GM12878 (cell line): ENCODE measurements around the gene PLB1. TPM values are rescaled to one million over a fixed set of nuclear protein-coding genes. Genes with fewer than 3 reads are reported as not detected.

Source experiments
- ATAC-seq: fragments of 200-7000 bp; cut with Tn5 transposase; 3 replicates; pipeline ENCODE4 v1.9.1; 2020; ENCODE audit warnings: mild to moderate bottlenecking, moderate library complexity
- BruUV-seq: library from RNA; stranded (reverse); fragments of 400-500 nt; replicated peaks from 2 replicates; lab custom pipeline; 2021; lab: Mats Ljungman, UMichigan
- CTCF ChIA-PET: fragments of 300-600 bp; sonication (Branson Sonifier 250); formaldehyde crosslinking; extraction: SDS; loops from one replicate; lab custom pipeline; 2021; ENCODE audit warnings: inconsistent platforms; lab: Yijun Ruan, JAX
- POLR2A ChIA-PET: fragments of 350-600 bp; formaldehyde crosslinking; extraction: SDS; loops from one replicate; lab custom pipeline; 2021; ENCODE audit warnings: inconsistent platforms; lab: Charles Lee
- RAD21 ChIA-PET: fragments of 300-600 bp; sonication (Branson Sonifier 250); formaldehyde crosslinking; loops from one replicate; lab custom pipeline; 2023; ENCODE audit warnings: antibody characterized with exemption; ENCODE audit not compliant: unreplicated experiment; lab: Charles Lee
- SMC1A ChIA-PET: fragments of 300-600 bp; sonication (Branson Sonifier 250); formaldehyde crosslinking; loops from one replicate; lab custom pipeline; 2023; ENCODE audit not compliant: unreplicated experiment, uncharacterized antibody; lab: Charles Lee
- DNase-seq: peaks from one replicate; pipeline ENCODE4 v3.0.0-alpha.2; 2011; ENCODE audit warnings: low read depth, low spot score
- FAIRE-seq: peaks from 3 replicates; lab custom pipeline; 2011; peaks lifted over from hg19 to GRCh38; lab: Jason Lieb, UNC
- H2AFZ ChIP-seq: 2 replicates; pipeline ENCODE4 v1.6.0; 2011; ENCODE audit warnings: low read depth, low read length, control low read depth; ENCODE audit not compliant: control insufficient read depth
- H3K27ac ChIP-seq: 2 replicates; pipeline ENCODE4 v1.5.1; 2011; ENCODE audit warnings: control low read depth; ENCODE audit not compliant: control insufficient read depth, insufficient read depth
- H3K27me3 ChIP-seq, 2 experiments: replicated peaks in 1 of 2; 2 replicates each; pipeline versions ENCODE4 v1.6.0 to v1.6.1; 2011; ENCODE audit warnings: low read length in 1 of 2; ENCODE audit not compliant: control insufficient read depth in 2 of 2, insufficient read depth in 2 of 2
- H3K36me3 ChIP-seq, 2 experiments: 2 replicates each; pipeline ENCODE4 v1.5.1; 2011; ENCODE audit warnings: low read length in 1 of 2; ENCODE audit not compliant: control insufficient read depth in 2 of 2, insufficient read depth in 2 of 2
- H3K4me1 ChIP-seq: 2 replicates; pipeline ENCODE4 v1.6.1; 2011; ENCODE audit warnings: mild to moderate bottlenecking, low read length, moderate library complexity, mixed read lengths; ENCODE audit not compliant: control insufficient read depth, insufficient read depth
- H3K4me2 ChIP-seq: 2 replicates; pipeline ENCODE4 v1.6.0; 2011; ENCODE audit warnings: control low read depth; ENCODE audit not compliant: control insufficient read depth, insufficient read depth
- H3K4me3 ChIP-seq: fragments of 200-600 bp; sonication (generic); 2 replicates; pipeline ENCODE4 v1.5.1; 2016
- H3K79me2 ChIP-seq: 2 replicates; pipeline ENCODE4 v1.6.0; 2011; ENCODE audit warnings: low read length; ENCODE audit not compliant: control insufficient read depth, insufficient read depth
- H3K9ac ChIP-seq: 2 replicates; pipeline ENCODE4 v1.8.0; 2011; ENCODE audit warnings: low read length, control low read depth, mixed read lengths; ENCODE audit not compliant: control insufficient read depth, insufficient read depth
- H3K9me3 ChIP-seq: replicated peaks from 3 replicates; pipeline ENCODE4 v1.5.1; 2011; ENCODE audit warnings: mild to moderate bottlenecking, low read length; ENCODE audit not compliant: control insufficient read depth, insufficient read depth
- H4K20me1 ChIP-seq: 2 replicates; pipeline ENCODE4 v1.6.0; 2011; ENCODE audit not compliant: control insufficient read depth, insufficient read depth
- ATF7 ChIP-seq: fragments of 450-650 bp; IDR thresholded peaks from 2 replicates; pipeline ENCODE4 v1.6.1; 2016; ENCODE audit warnings: low read depth, mild to moderate bottlenecking
- CREB1 ChIP-seq: IDR thresholded peaks from 2 replicates; pipeline ENCODE4 v1.6.1; 2012; ENCODE audit warnings: low read depth, mild to moderate bottlenecking, inconsistent platforms
- EED ChIP-seq: sonication (generic); IDR thresholded peaks from 2 replicates; pipeline ENCODE4 v1.6.1; 2016; ENCODE audit warnings: antibody characterized with exemption, low read depth
- ETV6 ChIP-seq, 2 experiments: fragments of 450-650 bp in 1 of 2; IDR thresholded peaks in 1 of 2; conservative IDR thresholded peaks in 1 of 2; 2 replicates each; pipeline ENCODE4 v1.6.1; 2014; ENCODE audit warnings: antibody characterized with exemption in 1 of 2, borderline replicate concordance in 1 of 2, low read depth in 1 of 2, mild to moderate bottlenecking in 1 of 2, moderate library complexity in 1 of 2
- FOXK2 ChIP-seq: fragments of 450-650 bp; IDR thresholded peaks from 2 replicates; pipeline ENCODE4 v1.6.1; 2017; ENCODE audit warnings: mild to moderate bottlenecking, moderate library complexity
- RAD21 ChIP-seq: IDR thresholded peaks from 2 replicates; pipeline ENCODE4 v1.6.1; 2011; ENCODE audit warnings: mild to moderate bottlenecking, low read depth, low read length, moderate library complexity; ENCODE audit not compliant: insufficient read depth
- RAD51 ChIP-seq: fragments of 450-650 bp; IDR thresholded peaks from 2 replicates; pipeline ENCODE4 v1.6.1; 2016; ENCODE audit warnings: moderate library complexity, mild to moderate bottlenecking, inconsistent platforms
- RBBP5 ChIP-seq: fragments of 200-600 bp; sonication (generic); conservative IDR thresholded peaks from 2 replicates; pipeline ENCODE4 v1.6.1; 2016
- SRF ChIP-seq, 2 experiments: IDR thresholded peaks; 2 replicates each; pipeline ENCODE4 v1.6.1; 2011; ENCODE audit warnings: low read depth in 2 of 2, low read length in 2 of 2, mild to moderate bottlenecking in 1 of 2, moderate library complexity in 1 of 2
- WGBS: methylation state at CpG from one replicate; pipeline ENCODE4 v1.1.6; 2016; ENCODE audit warnings: low lambda C conversion rate; ENCODE audit not compliant: insufficient replicate concordance, insufficient coverage; ENCODE audit errors: missing lambda C conversion rate; 5-methylcytosine and 5-hydroxymethylcytosine counted together
- in situ Hi-C: fragments of 300-500 bp; cut with MboI; formaldehyde crosslinking; loops from 9 replicates; pipeline ENCODE4 v1.14.3; 2018; ENCODE audit warnings: mixed read lengths
- intact Hi-C: fragments of 100-400 bp; cut with micrococcal nuclease; formaldehyde crosslinking; loops from one replicate; pipeline ENCODE4 v1.14.2; 2022; ENCODE audit not compliant: unreplicated experiment
- polyA plus RNA-seq, 11 experiments: library from polyadenylated mRNA; depleted of rRNA in 4 of 11; unstranded in 6 of 11; stranded (reverse) in 5 of 11; fragments of >200 nt; fragmentation: Nextera tagmentation in 4 of 11; fragmentation: Illumina TruSeq in 1 of 11; extraction: Ambion mirVana in 4 of 11; extraction: Trizol in 1 of 11; gene quantifications; 1 replicate in 1 of 11; 2 replicates in 10 of 11; pipeline versions ENCODE4 v1.2.1 to v1.2.3, GENCODE V29; 2011 to 2016; ENCODE audit warnings: inconsistent platforms in 2 of 11, missing spikeins in 2 of 11, low read depth in 1 of 11
- total RNA-seq, 4 experiments: library from RNA; depleted of rRNA in 3 of 4; stranded (reverse); fragments of >200 nt in 3 of 4; fragmentation: Illumina TruSeq in 1 of 4; extraction: Trizol in 1 of 4; gene quantifications; 2 replicates each; pipeline versions ENCODE4 v1.2.1 to v1.2.3, GENCODE V29; 2013 to 2021
- TF ChIP-seq, protein P1 (sequence below): fragments of 450-650 bp; IDR thresholded peaks from 2 replicates; pipeline ENCODE4 v1.6.1; 2016; ENCODE audit warnings: mild to moderate bottlenecking, moderate library complexity, borderline replicate concordance
- TF ChIP-seq, protein P2 (sequence below), 3 experiments: IDR thresholded peaks in 2 of 3; conservative IDR thresholded peaks in 1 of 3; 2 replicates each; pipeline ENCODE4 v1.5.1; 2011; ENCODE audit warnings: low read depth in 3 of 3, low read length in 3 of 3, mild to moderate bottlenecking in 3 of 3, control low read depth in 2 of 3, moderate library complexity in 2 of 3, inconsistent platforms in 1 of 3, mixed read lengths in 1 of 3; ENCODE audit not compliant: control insufficient read depth in 2 of 3, insufficient read depth in 1 of 3; ENCODE audit errors: extremely low read depth in 1 of 3
- TF ChIP-seq, protein P3 (sequence below): IDR thresholded peaks from 2 replicates; pipeline ENCODE4 v1.6.1; 2012; ENCODE audit warnings: mild to moderate bottlenecking, low read depth, low read length

PLB1 gene
- total and polyA plus RNA-seq, 10 of the 15 experiments (the other 5 are each of a cell fraction or from before 2014, with no cell fraction given): 0.03 to 0.49 (median 0.28) TPM

DNA sequence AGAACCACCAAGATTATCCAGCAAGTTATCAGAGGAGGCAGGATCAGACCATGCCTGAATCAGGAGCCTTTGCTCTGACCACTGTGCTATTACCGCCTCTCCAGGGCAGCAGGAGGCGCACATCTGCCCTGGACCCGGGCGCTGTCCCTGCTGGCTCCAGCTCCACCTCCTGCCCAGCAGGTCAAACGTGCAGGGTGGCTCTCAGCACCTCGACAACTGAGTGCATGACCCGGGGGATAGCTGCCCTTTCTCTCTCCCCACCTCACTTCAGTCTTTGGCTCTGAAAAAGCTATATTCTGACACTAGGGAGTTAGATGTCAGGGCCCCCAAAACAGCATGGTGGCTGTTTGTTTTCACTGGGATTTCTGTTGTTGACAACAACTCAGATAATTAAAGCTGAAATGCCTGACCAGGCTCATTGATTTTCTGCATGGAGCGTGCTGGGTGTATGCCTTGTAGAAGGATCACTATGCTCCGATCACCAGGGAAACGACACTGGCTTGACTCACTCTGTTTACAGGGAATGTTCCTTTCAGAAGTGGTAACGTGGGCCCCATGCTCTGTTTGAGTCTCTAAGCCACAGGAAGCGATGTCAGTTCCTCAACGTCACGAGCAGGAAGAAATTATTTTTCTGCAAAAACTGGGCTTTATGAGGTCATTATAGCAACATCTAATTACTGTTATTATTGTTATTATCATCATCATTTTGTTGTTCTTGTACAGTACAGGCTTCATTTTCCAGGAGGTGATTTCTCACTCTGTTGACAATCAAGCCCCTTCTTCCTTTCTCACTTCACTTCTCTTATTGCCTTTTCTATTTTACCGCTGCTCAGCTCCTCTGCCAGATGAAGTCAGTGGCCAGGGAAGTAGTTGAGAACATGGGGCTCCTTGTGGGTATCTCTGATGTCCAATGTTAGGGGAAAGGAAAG, 125.6 kb downstream of the PLB1 start:
- no TSS peak for BruUV-seq
- H3K27ac ChIP-seq: no peak overlapping the region
- H3K36me3 ChIP-seq: no peaks in the 10 kb centered on the region
- peak overlapping the region; percentile 80 for H2AFZ ChIP-seq
- no peaks in the 10 kb centered on the region for H3K9me3 ChIP-seq
- CTCF ChIA-PET: interaction anchor here (0.7 to 2.7 kb wide), 5 partner anchors 15 to 181 kb away, joined by 3 to 10 read pairs (median 4); no protein-coding TSS in a partner anchor
- H3K27me3 ChIP-seq: no peaks in the 10 kb centered on the region; a peak in 1 of 4 replicates
- POLR2A ChIA-PET: interaction anchor here (0.6 kb wide), 1 partner anchor 11 kb away, joined by 3 read pairs; no protein-coding TSS in a partner anchor
- RAD21 ChIA-PET: no interaction called here
- peak; percentile 75 for ATAC-seq
- no peak overlapping the region for H3K9ac ChIP-seq
- H3K79me2 ChIP-seq: no peaks in the 10 kb centered on the region
- H4K20me1 ChIP-seq: no peaks in the 10 kb centered on the region
- H3K4me3 ChIP-seq: no peak overlapping the region
- DNase-seq: no peak
- WGBS: 22% methylated on average over 15 of the region's 15 CpGs
- H3K4me1 ChIP-seq: peaks cover 21% of the 10 kb centered on the region
- peak overlapping the region; percentile 75 for H3K4me2 ChIP-seq
- FAIRE-seq: no peak
- intact Hi-C loops: no loop called here
- SMC1A ChIA-PET: interaction anchor here (0.7 to 1.6 kb wide), 2 partner anchors 8 to 134 kb away, joined by 3 to 5 read pairs; no protein-coding TSS in a partner anchor
- in situ Hi-C loops: no loop called here
- TF ChIP-seq CREB1 (peak; percentile 89), RAD51 (no peak), SRF (IDR thresholded peaks at IDR 0.05; ENCODE audit: low read depth in 2 of 2, low read length in 2 of 2) (no peak), ETV6 (conservative IDR thresholded peaks at IDR 0.05 in 1 of 2, IDR thresholded peaks at IDR 0.05 in 1 of 2; ENCODE audit: borderline replicate concordance in 1 of 2, low read depth in 1 of 2) (peak in 1 of 2 experiments; percentile 48; a peak in 1 of 4 replicates), EED (peak; percentile 59; the same call in 1 of the 2 replicates), RBBP5 (no peak), ATF7 (peak; percentile 70), FOXK2 (no peak), RAD21 (peak; percentile 49)
- TF ChIP-seq, protein P1, sequence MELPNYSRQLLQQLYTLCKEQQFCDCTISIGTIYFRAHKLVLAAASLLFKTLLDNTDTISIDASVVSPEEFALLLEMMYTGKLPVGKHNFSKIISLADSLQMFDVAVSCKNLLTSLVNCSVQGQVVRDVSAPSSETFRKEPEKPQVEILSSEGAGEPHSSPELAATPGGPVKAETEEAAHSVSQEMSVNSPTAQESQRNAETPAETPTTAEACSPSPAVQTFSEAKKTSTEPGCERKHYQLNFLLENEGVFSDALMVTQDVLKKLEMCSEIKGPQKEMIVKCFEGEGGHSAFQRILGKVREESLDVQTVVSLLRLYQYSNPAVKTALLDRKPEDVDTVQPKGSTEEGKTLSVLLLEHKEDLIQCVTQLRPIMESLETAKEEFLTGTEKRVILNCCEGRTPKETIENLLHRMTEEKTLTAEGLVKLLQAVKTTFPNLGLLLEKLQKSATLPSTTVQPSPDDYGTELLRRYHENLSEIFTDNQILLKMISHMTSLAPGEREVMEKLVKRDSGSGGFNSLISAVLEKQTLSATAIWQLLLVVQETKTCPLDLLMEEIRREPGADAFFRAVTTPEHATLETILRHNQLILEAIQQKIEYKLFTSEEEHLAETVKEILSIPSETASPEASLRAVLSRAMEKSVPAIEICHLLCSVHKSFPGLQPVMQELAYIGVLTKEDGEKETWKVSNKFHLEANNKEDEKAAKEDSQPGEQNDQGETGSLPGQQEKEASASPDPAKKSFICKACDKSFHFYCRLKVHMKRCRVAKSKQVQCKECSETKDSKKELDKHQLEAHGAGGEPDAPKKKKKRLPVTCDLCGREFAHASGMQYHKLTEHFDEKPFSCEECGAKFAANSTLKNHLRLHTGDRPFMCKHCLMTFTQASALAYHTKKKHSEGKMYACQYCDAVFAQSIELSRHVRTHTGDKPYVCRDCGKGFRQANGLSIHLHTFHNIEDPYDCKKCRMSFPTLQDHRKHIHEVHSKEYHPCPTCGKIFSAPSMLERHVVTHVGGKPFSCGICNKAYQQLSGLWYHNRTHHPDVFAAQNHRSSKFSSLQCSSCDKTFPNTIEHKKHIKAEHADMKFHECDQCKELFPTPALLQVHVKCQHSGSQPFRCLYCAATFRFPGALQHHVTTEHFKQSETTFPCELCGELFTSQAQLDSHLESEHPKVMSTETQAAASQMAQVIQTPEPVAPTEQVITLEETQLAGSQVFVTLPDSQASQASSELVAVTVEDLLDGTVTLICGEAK: no peak
- TF ChIP-seq, protein P2, sequence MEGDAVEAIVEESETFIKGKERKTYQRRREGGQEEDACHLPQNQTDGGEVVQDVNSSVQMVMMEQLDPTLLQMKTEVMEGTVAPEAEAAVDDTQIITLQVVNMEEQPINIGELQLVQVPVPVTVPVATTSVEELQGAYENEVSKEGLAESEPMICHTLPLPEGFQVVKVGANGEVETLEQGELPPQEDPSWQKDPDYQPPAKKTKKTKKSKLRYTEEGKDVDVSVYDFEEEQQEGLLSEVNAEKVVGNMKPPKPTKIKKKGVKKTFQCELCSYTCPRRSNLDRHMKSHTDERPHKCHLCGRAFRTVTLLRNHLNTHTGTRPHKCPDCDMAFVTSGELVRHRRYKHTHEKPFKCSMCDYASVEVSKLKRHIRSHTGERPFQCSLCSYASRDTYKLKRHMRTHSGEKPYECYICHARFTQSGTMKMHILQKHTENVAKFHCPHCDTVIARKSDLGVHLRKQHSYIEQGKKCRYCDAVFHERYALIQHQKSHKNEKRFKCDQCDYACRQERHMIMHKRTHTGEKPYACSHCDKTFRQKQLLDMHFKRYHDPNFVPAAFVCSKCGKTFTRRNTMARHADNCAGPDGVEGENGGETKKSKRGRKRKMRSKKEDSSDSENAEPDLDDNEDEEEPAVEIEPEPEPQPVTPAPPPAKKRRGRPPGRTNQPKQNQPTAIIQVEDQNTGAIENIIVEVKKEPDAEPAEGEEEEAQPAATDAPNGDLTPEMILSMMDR (IDR thresholded peaks at IDR 0.05 in 2 of 3, conservative IDR thresholded peaks at IDR 0.05 in 1 of 3; ENCODE audit: control insufficient read depth in 2 of 3, extremely low read depth in 1 of 3, insufficient read depth in 1 of 3, low read depth in 3 of 3, low read length in 3 of 3): peak; percentile 26 to 32 (median 28); a peak in 4 of 6 replicates
- TF ChIP-seq, protein P3, sequence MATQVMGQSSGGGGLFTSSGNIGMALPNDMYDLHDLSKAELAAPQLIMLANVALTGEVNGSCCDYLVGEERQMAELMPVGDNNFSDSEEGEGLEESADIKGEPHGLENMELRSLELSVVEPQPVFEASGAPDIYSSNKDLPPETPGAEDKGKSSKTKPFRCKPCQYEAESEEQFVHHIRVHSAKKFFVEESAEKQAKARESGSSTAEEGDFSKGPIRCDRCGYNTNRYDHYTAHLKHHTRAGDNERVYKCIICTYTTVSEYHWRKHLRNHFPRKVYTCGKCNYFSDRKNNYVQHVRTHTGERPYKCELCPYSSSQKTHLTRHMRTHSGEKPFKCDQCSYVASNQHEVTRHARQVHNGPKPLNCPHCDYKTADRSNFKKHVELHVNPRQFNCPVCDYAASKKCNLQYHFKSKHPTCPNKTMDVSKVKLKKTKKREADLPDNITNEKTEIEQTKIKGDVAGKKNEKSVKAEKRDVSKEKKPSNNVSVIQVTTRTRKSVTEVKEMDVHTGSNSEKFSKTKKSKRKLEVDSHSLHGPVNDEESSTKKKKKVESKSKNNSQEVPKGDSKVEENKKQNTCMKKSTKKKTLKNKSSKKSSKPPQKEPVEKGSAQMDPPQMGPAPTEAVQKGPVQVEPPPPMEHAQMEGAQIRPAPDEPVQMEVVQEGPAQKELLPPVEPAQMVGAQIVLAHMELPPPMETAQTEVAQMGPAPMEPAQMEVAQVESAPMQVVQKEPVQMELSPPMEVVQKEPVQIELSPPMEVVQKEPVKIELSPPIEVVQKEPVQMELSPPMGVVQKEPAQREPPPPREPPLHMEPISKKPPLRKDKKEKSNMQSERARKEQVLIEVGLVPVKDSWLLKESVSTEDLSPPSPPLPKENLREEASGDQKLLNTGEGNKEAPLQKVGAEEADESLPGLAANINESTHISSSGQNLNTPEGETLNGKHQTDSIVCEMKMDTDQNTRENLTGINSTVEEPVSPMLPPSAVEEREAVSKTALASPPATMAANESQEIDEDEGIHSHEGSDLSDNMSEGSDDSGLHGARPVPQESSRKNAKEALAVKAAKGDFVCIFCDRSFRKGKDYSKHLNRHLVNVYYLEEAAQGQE: no peak
